IMR-90 (cell line): ENCODE data around the gene SEC14L1. TPM values are rescaled to one million over a fixed set of nuclear protein-coding genes. Genes with fewer than 3 reads are reported as not detected.

Experiments used
- ATAC-seq: fragments of 200-7000 bp; cut with Tn5 transposase; 2 replicates; pipeline ENCODE4 v1.9.1; 2020; ENCODE audit warnings: low read depth, mild to moderate bottlenecking, moderate library complexity
- BruUV-seq: library from RNA; stranded (reverse); fragments of 400-500 nt; replicated peaks from 2 replicates; lab custom pipeline; 2021; lab: Mats Ljungman, UMichigan
- CTCF ChIA-PET: fragments of 300-600 bp; formaldehyde crosslinking; extraction: SDS; loops from one replicate; lab custom pipeline; 2021; ENCODE audit warnings: antibody characterized with exemption; lab: Yijun Ruan, JAX
- POLR2A ChIA-PET: fragments of 300-600 bp; sonication (Branson Sonifier 250); formaldehyde crosslinking; loops from one replicate; lab custom pipeline; 2022; ENCODE audit warnings: antibody characterized with exemption; ENCODE audit not compliant: unreplicated experiment; lab: Charles Lee
- DNase-seq: peaks from one replicate; pipeline ENCODE4 v3.0.0; 2013
- H2AFZ ChIP-seq: replicated peaks from 2 replicates; pipeline ENCODE3; 2013; ENCODE audit warnings: low read length, mild to moderate bottlenecking; ENCODE audit not compliant: poor library complexity
- H2AK5ac ChIP-seq: 2 replicates; pipeline ENCODE4 v1.6.1; 2013; ENCODE audit warnings: low read depth, low read length, inconsistent platforms
- H2AK9ac ChIP-seq: replicated peaks from 2 replicates; pipeline ENCODE3; 2013; ENCODE audit warnings: mild to moderate bottlenecking, low read depth, low read length, moderate library complexity; ENCODE audit not compliant: poor library complexity
- H2BK120ac ChIP-seq: 2 replicates; pipeline ENCODE4 v1.6.1; 2013; ENCODE audit warnings: low read depth, low read length, inconsistent platforms
- H2BK15ac ChIP-seq: 3 replicates; pipeline ENCODE4 v1.6.1; 2013; ENCODE audit warnings: low read depth, low read length, inconsistent platforms
- H2BK20ac ChIP-seq: 2 replicates; pipeline ENCODE4 v1.6.1; 2013; ENCODE audit warnings: low read depth, mild to moderate bottlenecking, inconsistent platforms, low read length, moderate library complexity
- H2BK5ac ChIP-seq: 2 replicates; pipeline ENCODE4 v1.6.1; 2013; ENCODE audit warnings: mild to moderate bottlenecking, low read depth, low read length, inconsistent platforms; ENCODE audit not compliant: poor library complexity, severe bottlenecking
- H3K14ac ChIP-seq: replicated peaks from 2 replicates; pipeline ENCODE4 v1.6.1; 2013; ENCODE audit warnings: low read depth, low read length, inconsistent platforms
- H3K18ac ChIP-seq: 2 replicates; pipeline ENCODE4 v1.6.1; 2013; ENCODE audit warnings: low read depth, low read length, control low read depth
- H3K23ac ChIP-seq: 2 replicates; pipeline ENCODE4 v1.6.1; 2013; ENCODE audit warnings: low read depth, low read length, inconsistent platforms
- H3K27ac ChIP-seq: 2 replicates; pipeline ENCODE4 v1.5.1; 2013; ENCODE audit warnings: mild to moderate bottlenecking, control low read depth, low read length; ENCODE audit not compliant: insufficient read depth
- H3K27me3 ChIP-seq: 2 replicates; pipeline ENCODE4 v1.6.1; 2013; ENCODE audit warnings: low read length; ENCODE audit not compliant: control insufficient read depth, insufficient read depth
- H3K36me3 ChIP-seq: 2 replicates; pipeline ENCODE4 v1.6.1; 2013; ENCODE audit warnings: low read length, mixed read lengths; ENCODE audit not compliant: control insufficient read depth, insufficient read depth
- H3K4ac ChIP-seq: 2 replicates; pipeline ENCODE4 v1.6.1; 2013; ENCODE audit warnings: low read depth, low read length, inconsistent platforms
- H3K4me1 ChIP-seq: 2 replicates; pipeline ENCODE4 v1.6.1; 2013; ENCODE audit warnings: low read length, mixed read lengths; ENCODE audit not compliant: control insufficient read depth, insufficient read depth
- H3K4me2 ChIP-seq: 2 replicates; pipeline ENCODE4 v1.6.1; 2013; ENCODE audit warnings: low read depth, mild to moderate bottlenecking, control low read depth, low read length, moderate library complexity
- H3K4me3 ChIP-seq: 2 replicates; pipeline ENCODE4 v1.5.1; 2013; ENCODE audit warnings: low read depth, mild to moderate bottlenecking, control low read depth, low read length, moderate library complexity; ENCODE audit not compliant: insufficient read depth
- H3K56ac ChIP-seq: 2 replicates; pipeline ENCODE4 v1.6.1; 2013; ENCODE audit warnings: low read length, inconsistent platforms; ENCODE audit not compliant: insufficient read depth; ENCODE audit errors: extremely low read depth
- H3K79me1 ChIP-seq, 2 experiments: 2 replicates each; pipeline ENCODE4 v1.6.1; 2013; ENCODE audit warnings: low read length in 2 of 2, inconsistent platforms in 1 of 2, low read depth in 1 of 2
- H3K9ac ChIP-seq: 2 replicates; pipeline ENCODE4 v1.6.1; 2013; ENCODE audit warnings: low read depth, low read length, control low read depth
- H3K9me1 ChIP-seq: 2 replicates; pipeline ENCODE4 v1.6.1; 2013; ENCODE audit warnings: low read length, inconsistent platforms; ENCODE audit not compliant: insufficient read depth
- H3K9me3 ChIP-seq: 2 replicates; pipeline ENCODE4 v1.6.1; 2013; ENCODE audit warnings: low read length; ENCODE audit not compliant: control insufficient read depth, insufficient read depth
- H4K20me1 ChIP-seq: 2 replicates; pipeline ENCODE4 v1.6.1; 2013; ENCODE audit warnings: low read length, inconsistent platforms; ENCODE audit not compliant: insufficient read depth
- H4K5ac ChIP-seq: 2 replicates; pipeline ENCODE4 v1.6.1; 2013; ENCODE audit warnings: mild to moderate bottlenecking, low read depth, low read length, control low read depth
- H4K8ac ChIP-seq, 2 experiments: 2 replicates each; pipeline ENCODE4 v1.6.1; 2013; ENCODE audit warnings: low read depth in 2 of 2, low read length in 2 of 2, control low read depth in 1 of 2, inconsistent platforms in 1 of 2
- H4K91ac ChIP-seq: 2 replicates; pipeline ENCODE4 v1.6.1; 2013; ENCODE audit warnings: low read depth, low read length, inconsistent platforms; ENCODE audit not compliant: insufficient read depth
- BHLHE40 ChIP-seq: fragments of 150-350 bp; IDR thresholded peaks from 2 replicates; pipeline ENCODE4 v1.6.1; 2016; ENCODE audit warnings: mild to moderate bottlenecking, low read depth, low read length
- CEBPB ChIP-seq: IDR thresholded peaks from 2 replicates; pipeline ENCODE4 v1.6.1; 2012; ENCODE audit warnings: low read depth, low read length, improper control_type of control experiment
- CHD1 ChIP-seq: IDR thresholded peaks from 2 replicates; pipeline ENCODE4 v1.6.1; 2012; ENCODE audit warnings: low read depth, low read length, improper control_type of control experiment
- ELK1 ChIP-seq: fragments of 150-350 bp; IDR thresholded peaks from 2 replicates; pipeline ENCODE4 v1.6.1; 2016; ENCODE audit warnings: low read depth, mild to moderate bottlenecking, low read length, moderate library complexity, borderline replicate concordance
- FOS ChIP-seq: fragments of 150-350 bp; IDR thresholded peaks from 2 replicates; pipeline ENCODE4 v1.6.1; 2016; ENCODE audit warnings: low read depth, low read length
- MAFK ChIP-seq: IDR thresholded peaks from 2 replicates; pipeline ENCODE4 v1.6.1; 2012; ENCODE audit warnings: low read depth, low read length, improper control_type of control experiment
- NFE2L2 ChIP-seq: fragments of 150-350 bp; IDR thresholded peaks from 2 replicates; pipeline ENCODE4 v1.6.1; 2016; ENCODE audit warnings: low read depth, mild to moderate bottlenecking, low read length
- POLR2A ChIP-seq: IDR thresholded peaks from 2 replicates; pipeline ENCODE4 v1.6.1; 2012; ENCODE audit warnings: mild to moderate bottlenecking, low read depth, low read length
- RAD21 ChIP-seq: IDR thresholded peaks from 2 replicates; pipeline ENCODE4 v1.6.1; 2012; ENCODE audit warnings: low read length, improper control_type of control experiment
- RCOR1 ChIP-seq: IDR thresholded peaks from 2 replicates; pipeline ENCODE4 v1.6.1; 2012; ENCODE audit warnings: mild to moderate bottlenecking, low read length, improper control_type of control experiment; ENCODE audit not compliant: insufficient replicate concordance
- SMC3 ChIP-seq: fragments of 150-350 bp; IDR thresholded peaks from 2 replicates; pipeline ENCODE4 v1.6.1; 2016; ENCODE audit warnings: low read depth, mild to moderate bottlenecking, antibody characterized with exemption, low read length, moderate library complexity
- WGBS, 2 experiments: methylation state at CpG; one replicate each; pipeline versions ENCODE4 v1.1.5 to v1.1.7; 2013; ENCODE audit warnings: missing lambda C conversion rate in 2 of 2; ENCODE audit not compliant: insufficient read length in 1 of 2; ENCODE audit errors: extremely low coverage in 2 of 2; 5-methylcytosine and 5-hydroxymethylcytosine counted together
- dilution Hi-C: fragments of 300-500 bp; cut with HindIII; formaldehyde crosslinking; loops from one replicate; pipeline ENCODE4 v1.14.3; 2018; ENCODE audit warnings: low sequenced_read_pairs; ENCODE audit not compliant: unreplicated experiment
- in situ Hi-C: fragments of 300-500 bp; cut with MboI; formaldehyde crosslinking; loops from 3 replicates; pipeline ENCODE4 v1.14.3; 2019; ENCODE audit warnings: low sequenced_read_pairs, inconsistent platforms, mixed read lengths
- intact Hi-C: fragments of 100-400 bp; cut with micrococcal nuclease; formaldehyde crosslinking; loops from 2 replicates; pipeline ENCODE4 v1.10.0; 2022
- polyA plus RNA-seq, 3 experiments: library from polyadenylated mRNA; depleted of rRNA; stranded (reverse); fragments of >200 nt; gene quantifications; 2 replicates each; pipeline ENCODE4 v1.2.3, GENCODE V29; 2012; ENCODE audit warnings: low replicate concordance in 1 of 3
- total RNA-seq: library from RNA; depleted of rRNA; stranded (reverse); fragments of >200 nt; gene quantifications from 2 replicates; pipeline ENCODE4 v1.2.3, GENCODE V29; 2012

The SEC14L1 gene
- total and polyA plus RNA-seq, 2 of the 4 experiments (the other 2 are of a cell fraction), result 24.9 to 35.8 TPM

GRCh38 chr17:77197115-77197514 is 56.3 kb downstream of the SEC14L1 start:
- Histone ChIP-seq H4K5ac (no peak overlapping the region), H3K23ac (no peak overlapping the region), H4K20me1 (no peaks in the 10 kb centered on the region), H2AFZ (no peak overlapping the region), H4K8ac (no peak overlapping the region), H3K27ac (no peak overlapping the region), H3K4me1 (peaks cover 2% of the 10 kb centered on the region; the same call in 1 of the 2 replicates), H3K79me1 (peaks cover 8 to 30% of the 10 kb centered on the region in 2 experiments; a peak in 3 of 4 replicates), H3K9ac (no peak overlapping the region), H3K9me1 (peaks cover 7% of the 10 kb centered on the region; the same call in 1 of the 2 replicates), H2BK120ac (no peak overlapping the region), H3K27me3 (no peaks in the 10 kb centered on the region), H2AK5ac (no peak overlapping the region), H3K18ac (no peak overlapping the region), H2BK15ac (no peak overlapping the region), H3K4ac (no peak overlapping the region), H3K4me2 (no peak overlapping the region), H3K14ac (no peak overlapping the region), H3K56ac (no peak overlapping the region), H3K4me3 (no peak overlapping the region), H3K36me3 (peaks cover 57% of the 10 kb centered on the region), H2BK5ac (no peak overlapping the region), H2AK9ac (no peak overlapping the region), H3K9me3 (no peaks in the 10 kb centered on the region), H4K91ac (no peak overlapping the region), H2BK20ac (no peak overlapping the region)
- DNase-seq (no peak), ATAC-seq (no peak)
- no TSS peak for BruUV-seq
- ChIA-PET CTCF (no interaction called here), POLR2A (no interaction called here)
- TF ChIP-seq MAFK, result no peak
- TF ChIP-seq POLR2A, result no peak
- no peak for TF ChIP-seq ELK1
- TF ChIP-seq NFE2L2, result no peak
- no peak for TF ChIP-seq SMC3
- no peak for TF ChIP-seq RAD21
- TF ChIP-seq CEBPB, result no peak
- no peak for TF ChIP-seq BHLHE40
- TF ChIP-seq FOS, result no peak
- TF ChIP-seq CHD1, result no peak
- TF ChIP-seq RCOR1, result no peak
- dilution Hi-C loops, result no loop called here
- in situ Hi-C loops, result no loop called here
- 100% methylated on average over 4 of the region's 9 CpGs; no CpG with 5 or more reads in 1 of the 2 experiments for WGBS, 2 experiments
- intact Hi-C loops, result loop anchor here (2.0 kb wide), 1 partner anchor 48 kb away; no protein-coding TSS in a partner anchor
